Tibial artery (tissue), 4 donors: ENCODE results near the gene LPP.

Source experiments
- DNase-seq, 2 donors: peaks; one replicate each; pipeline ENCODE4 v3.0.0-alpha.2; 2019
- H3K27ac ChIP-seq, 2 donors: fragments of 200-600 bp; sonication (generic) in 1 of 2; 1 replicate in 1 of 2; 2 replicates in 1 of 2; pipeline ENCODE4 v1.5.1; 2018 to 2019; ENCODE audit warnings: mild to moderate bottlenecking in 1 of 2
- H3K27me3 ChIP-seq, 2 donors: fragments of 200-600 bp; sonication (generic) in 1 of 2; one replicate each; pipeline versions ENCODE4 v1.5.1 to v1.6.0; 2016 to 2019
- H3K36me3 ChIP-seq, 3 donors: fragments of 200-600 bp; sonication (generic) in 2 of 3; one replicate each; pipeline ENCODE4 v1.5.1; 2016 to 2019; ENCODE audit warnings: mild to moderate bottlenecking in 2 of 3
- H3K4me1 ChIP-seq, 4 donors: fragments of 200-600 bp; sonication (generic) in 2 of 4; 1 replicate in 3 of 4; 2 replicates in 1 of 4; pipeline ENCODE4 v1.5.1; 2016 to 2019
- H3K4me3 ChIP-seq, 2 donors: fragments of 200-600 bp; sonication (generic) in 1 of 2; 1 replicate in 1 of 2; 2 replicates in 1 of 2; pipeline ENCODE4 v1.5.1; 2018 to 2019; ENCODE audit warnings: mild to moderate bottlenecking in 2 of 2
- H3K9me3 ChIP-seq, 3 donors: fragments of 200-600 bp; sonication (generic) in 1 of 3; one replicate each; pipeline ENCODE4 v1.5.1; 2016 to 2019
- intact Hi-C: fragments of 100-400 bp; cut with DNase I; formaldehyde crosslinking; loops from one replicate; pipeline ENCODE4 v1.15.0; 2023; ENCODE audit warnings: low total_unique reads
- TF ChIP-seq, protein P1 (sequence below), 2 experiments: fragments of 200-600 bp in 1 of 2; fragments of 450-650 bp in 1 of 2; IDR thresholded peaks; one replicate each; pipeline ENCODE4 v1.5.1; 2017 to 2019; ENCODE audit warnings: antibody characterized with exemption in 2 of 2, mild to moderate bottlenecking in 1 of 2, moderate library complexity in 1 of 2

The LPP gene

GRCh38 chr3:188404124-188404523, 250.2 kb downstream of the LPP start:
- intact Hi-C loops, result no loop called here
- Histone ChIP-seq H3K4me1 (peaks cover 0 to 86% (median 20%) of the 10 kb centered on the region in 4 donors), H3K27me3 (no peaks in the 10 kb centered on the region), H3K36me3 (peaks cover 11 to 29% (median 25%) of the 10 kb centered on the region in 3 donors), H3K27ac (peak overlapping the region in 1 of 2 donors; percentile 10), H3K4me3 (no peak overlapping the region), H3K9me3 (no peaks in the 10 kb centered on the region)
- TF ChIP-seq, protein P1, sequence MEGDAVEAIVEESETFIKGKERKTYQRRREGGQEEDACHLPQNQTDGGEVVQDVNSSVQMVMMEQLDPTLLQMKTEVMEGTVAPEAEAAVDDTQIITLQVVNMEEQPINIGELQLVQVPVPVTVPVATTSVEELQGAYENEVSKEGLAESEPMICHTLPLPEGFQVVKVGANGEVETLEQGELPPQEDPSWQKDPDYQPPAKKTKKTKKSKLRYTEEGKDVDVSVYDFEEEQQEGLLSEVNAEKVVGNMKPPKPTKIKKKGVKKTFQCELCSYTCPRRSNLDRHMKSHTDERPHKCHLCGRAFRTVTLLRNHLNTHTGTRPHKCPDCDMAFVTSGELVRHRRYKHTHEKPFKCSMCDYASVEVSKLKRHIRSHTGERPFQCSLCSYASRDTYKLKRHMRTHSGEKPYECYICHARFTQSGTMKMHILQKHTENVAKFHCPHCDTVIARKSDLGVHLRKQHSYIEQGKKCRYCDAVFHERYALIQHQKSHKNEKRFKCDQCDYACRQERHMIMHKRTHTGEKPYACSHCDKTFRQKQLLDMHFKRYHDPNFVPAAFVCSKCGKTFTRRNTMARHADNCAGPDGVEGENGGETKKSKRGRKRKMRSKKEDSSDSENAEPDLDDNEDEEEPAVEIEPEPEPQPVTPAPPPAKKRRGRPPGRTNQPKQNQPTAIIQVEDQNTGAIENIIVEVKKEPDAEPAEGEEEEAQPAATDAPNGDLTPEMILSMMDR (IDR thresholded peaks at IDR 0.05), result no peak
- DNase-seq, result no peak

- Histone ChIP-seq H3K36me3 (peaks cover 11 to 30% (median 25%) of the 10 kb centered on the region in 3 donors), H3K4me3 (no peak overlapping the region), H3K27ac (peak overlapping the region in 1 of 2 donors; percentile 10), H3K4me1 (peaks cover 0 to 86% (median 20%) of the 10 kb centered on the region in 4 donors), H3K27me3 (no peaks in the 10 kb centered on the region), H3K9me3 (no peaks in the 10 kb centered on the region)
- no peak for DNase-seq
- intact Hi-C loops, result no loop called here
- TF ChIP-seq, protein P1 (IDR thresholded peaks at IDR 0.05), result no peak
Measured at GRCh38 chr3:188404701-188405100, 250.7 kb downstream of the LPP start.

GRCh38 chr3:188407158-188407880, 253.4 kb downstream of the LPP start:
- TF ChIP-seq, protein P1 (IDR thresholded peaks at IDR 0.05), result no peak
- Histone ChIP-seq H3K27me3 (no peaks in the 10 kb centered on the region), H3K4me3 (no peak overlapping the region), H3K4me1 (peaks cover 0 to 79% (median 8%) of the 10 kb centered on the region in 4 donors), H3K9me3 (no peaks in the 10 kb centered on the region), H3K27ac (no peak overlapping the region), H3K36me3 (peaks cover 11 to 33% (median 25%) of the 10 kb centered on the region in 3 donors)
- DNase-seq, result no peak
- intact Hi-C loops, result no loop called here

DNA sequence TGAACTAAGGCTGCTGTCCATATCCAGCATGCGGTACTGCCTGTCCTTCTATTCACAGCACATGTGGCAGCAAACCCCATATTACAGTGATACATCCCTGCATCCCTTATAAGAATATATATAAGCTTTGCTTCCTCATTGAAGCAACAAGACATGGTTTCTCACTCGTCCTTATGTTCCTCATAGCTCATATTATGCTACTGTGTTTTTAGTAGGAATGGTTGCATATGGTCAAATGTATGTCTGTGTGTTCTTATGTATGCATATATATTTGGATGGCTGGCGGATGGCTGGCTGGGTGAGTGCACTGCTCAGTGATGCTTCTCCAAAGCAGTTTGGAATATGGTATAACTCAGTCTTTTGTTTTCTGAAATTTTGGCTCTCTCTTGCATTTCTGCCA, 254.9 kb downstream of the LPP start:
- H3K36me3 ChIP-seq, result peaks cover 11 to 33% (median 25%) of the 10 kb centered on the region in 3 donors
- H3K4me3 ChIP-seq, result no peak overlapping the region
- H3K27me3 ChIP-seq, result no peaks in the 10 kb centered on the region
- H3K9me3 ChIP-seq, result no peaks in the 10 kb centered on the region
- H3K4me1 ChIP-seq, result peaks cover 0 to 76% (median 6%) of the 10 kb centered on the region in 4 donors
- intact Hi-C loops, result no loop called here
- DNase-seq, result no peak
- TF ChIP-seq, protein P1 (IDR thresholded peaks at IDR 0.05), result no peak
- H3K27ac ChIP-seq, result peak overlapping the region in 1 of 2 donors; percentile 21

DNA sequence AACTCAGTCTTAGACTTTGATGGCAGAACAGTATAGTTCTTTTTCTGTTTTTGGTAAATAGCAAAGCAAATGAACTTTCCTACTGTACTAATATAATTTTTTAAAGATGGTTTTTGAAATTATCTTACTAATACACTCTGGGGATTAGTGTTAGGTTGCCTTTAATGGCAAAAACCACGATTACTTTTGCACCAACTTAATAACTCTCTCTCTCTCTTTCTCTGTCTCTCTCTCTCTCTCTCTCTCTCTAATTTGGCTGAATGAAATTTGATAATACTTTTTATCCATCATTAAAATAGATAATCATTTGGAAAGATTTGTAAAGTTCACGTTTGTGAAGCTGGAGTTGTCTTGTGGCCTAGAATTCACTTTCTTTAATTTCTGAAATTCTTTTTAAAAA, 257.8 kb downstream of the LPP start:
- no peaks in the 10 kb centered on the region for H3K9me3 ChIP-seq
- TF ChIP-seq, protein P1 (IDR thresholded peaks at IDR 0.05), result no peak
- H3K36me3 ChIP-seq, result peaks cover 1 to 25% (median 15%) of the 10 kb centered on the region in 3 donors
- H3K27ac ChIP-seq, result no peak overlapping the region
- no peak for DNase-seq
- H3K27me3 ChIP-seq, result no peaks in the 10 kb centered on the region
- intact Hi-C loops, result no loop called here
- peaks cover 0 to 78% (median 3%) of the 10 kb centered on the region in 4 donors for H3K4me1 ChIP-seq
- H3K4me3 ChIP-seq, result no peak overlapping the region
